NCI-H2029 (cell line): Measurements from ENCODE around the gene SUN1.
"Not testable (repeated sequence)": the region's sequence is repeated elsewhere in the genome, so short reads cannot be mapped to it uniquely, and the experiment has no call there.

Experiments used
- DNase-seq: peaks from one replicate; lab custom pipeline; 2025; lab: John Stamatoyannopoulos, UW

SUN1 gene

DNA sequence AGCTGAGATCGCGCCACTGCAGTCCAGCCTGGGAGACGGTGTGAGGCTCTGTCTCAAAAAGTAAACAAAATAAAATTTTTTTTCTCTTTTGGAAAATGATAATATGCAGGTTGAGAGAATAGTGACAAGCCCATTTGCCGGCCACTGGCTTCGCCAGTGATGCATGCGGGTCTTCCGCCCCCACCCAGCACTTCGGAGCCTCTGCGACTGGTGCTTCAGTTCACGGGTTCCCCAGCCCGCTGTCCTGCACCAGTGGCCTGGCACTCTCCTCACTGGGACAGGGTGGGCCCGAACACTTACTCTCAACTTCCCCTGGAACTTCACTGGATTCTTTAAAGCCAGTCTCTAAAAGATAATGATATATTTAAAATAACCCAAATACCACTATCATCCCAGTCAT lies 2.7 kb downstream of the SUN1 start:
- DNase-seq: no peak

DNA sequence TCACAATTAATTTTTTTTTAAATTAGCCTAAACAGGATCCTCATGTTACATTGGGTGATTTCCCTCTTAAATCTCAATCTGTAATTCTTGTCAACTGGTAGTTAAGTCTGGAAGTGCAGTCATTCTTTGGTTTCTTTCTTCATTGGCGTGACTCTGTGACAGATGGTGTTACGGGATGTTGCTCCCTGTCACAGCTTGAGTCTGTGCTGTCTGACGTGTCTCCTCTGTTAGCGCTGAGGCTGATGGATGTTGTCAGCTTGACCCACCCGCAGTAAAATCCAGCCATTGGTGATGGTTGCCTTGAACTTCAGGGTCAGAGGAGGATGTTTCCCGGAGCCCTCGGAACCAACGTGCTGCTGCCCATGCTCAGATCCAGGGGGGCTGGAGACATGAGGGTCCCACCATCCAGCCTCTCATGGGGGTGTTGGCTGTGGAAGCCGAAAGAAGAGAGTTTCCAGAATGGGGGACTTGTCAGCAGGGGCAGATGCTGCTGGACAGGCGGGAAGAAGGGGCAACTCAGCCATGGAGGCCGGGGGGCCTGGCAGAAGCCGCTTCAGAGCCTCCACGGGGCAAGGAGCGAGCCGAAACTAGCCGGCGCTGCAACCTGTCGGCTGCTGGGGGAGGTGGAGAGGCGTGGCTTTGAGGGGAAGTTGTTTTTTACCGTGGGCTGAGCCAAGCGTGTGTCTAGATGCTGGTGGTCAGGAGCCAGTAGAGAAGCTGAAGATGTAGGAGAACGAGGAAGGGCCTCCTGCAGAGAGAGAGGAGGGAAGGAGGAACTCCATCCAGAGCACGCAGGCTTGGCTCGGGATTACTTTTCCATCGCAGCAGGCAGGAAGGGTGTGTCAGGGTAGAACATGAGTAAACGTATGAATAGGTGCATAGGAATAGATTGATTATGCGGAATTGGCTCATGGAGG lies 3.5 kb downstream of the SUN1 start:
- no peak for DNase-seq

DNA sequence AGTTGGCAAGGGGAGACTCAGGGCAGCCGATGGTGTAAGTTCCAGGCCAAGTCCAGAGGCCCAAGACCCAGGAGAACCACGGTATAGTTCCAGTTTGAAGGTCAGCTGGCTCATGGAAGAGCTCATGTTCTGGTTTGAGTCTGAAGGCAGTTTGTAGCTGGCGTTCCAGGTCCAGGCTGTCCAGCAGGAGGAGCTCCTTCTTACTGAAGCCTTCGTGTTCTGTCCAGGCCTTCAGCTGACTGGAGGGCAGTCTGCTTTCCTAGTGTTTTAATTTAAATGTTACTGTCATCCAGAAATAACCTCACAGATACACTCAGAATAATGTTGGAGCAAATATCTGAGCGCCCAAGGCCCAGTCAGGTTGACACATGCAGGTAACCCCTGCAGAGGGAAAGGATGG lies 4.2 kb downstream of the SUN1 start:
- no peak for DNase-seq

DNA sequence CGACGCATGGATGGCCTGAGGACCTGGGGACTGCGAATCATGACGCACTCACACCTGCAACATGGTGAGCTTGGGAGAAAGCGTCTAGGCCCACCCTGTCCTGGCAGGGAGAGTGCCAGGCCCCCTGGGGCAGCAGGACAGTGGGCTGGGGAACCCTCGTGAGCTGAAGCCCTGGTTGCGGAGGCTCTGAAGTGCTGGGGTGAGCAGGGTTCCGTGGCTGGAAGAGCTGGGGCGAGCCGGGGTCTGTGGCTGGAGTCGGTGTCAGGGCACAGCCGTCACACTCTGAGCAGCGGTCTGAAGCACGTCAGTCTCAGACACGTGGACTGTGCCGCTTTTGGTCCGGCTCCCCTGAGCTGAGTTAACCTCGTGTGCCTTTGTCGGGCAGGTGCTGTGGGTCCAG lies 4.7 kb downstream of the SUN1 start:
- DNase-seq: no peak

- no peak for DNase-seq
Measured at GRCh38 chr7:840001-840600, 7.8 kb downstream of the SUN1 start.

DNA sequence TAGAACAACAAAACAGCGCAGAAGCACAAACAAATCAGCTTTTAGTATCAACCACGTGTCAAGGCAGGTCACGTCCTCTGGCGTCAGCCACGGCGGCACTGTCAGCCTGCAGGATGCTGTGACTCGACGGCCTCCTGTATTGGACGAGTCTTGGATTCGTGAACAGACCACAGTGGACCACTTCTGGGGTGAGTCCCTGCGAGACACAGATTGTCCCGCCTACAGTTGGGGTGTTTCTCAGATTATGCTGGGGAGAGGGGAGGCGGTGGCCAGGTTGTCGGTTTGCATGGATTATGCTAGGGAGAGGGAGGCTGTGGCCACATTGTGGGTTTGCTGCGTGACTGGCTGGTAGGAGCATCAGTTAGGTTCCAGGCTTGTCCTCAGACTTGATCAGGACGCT lies 9.7 kb downstream of the SUN1 start:
- no peak for DNase-seq

GRCh38 chr7:842431-843031 lies 10.3 kb downstream of the SUN1 start:
- DNase-seq: no peak

DNA sequence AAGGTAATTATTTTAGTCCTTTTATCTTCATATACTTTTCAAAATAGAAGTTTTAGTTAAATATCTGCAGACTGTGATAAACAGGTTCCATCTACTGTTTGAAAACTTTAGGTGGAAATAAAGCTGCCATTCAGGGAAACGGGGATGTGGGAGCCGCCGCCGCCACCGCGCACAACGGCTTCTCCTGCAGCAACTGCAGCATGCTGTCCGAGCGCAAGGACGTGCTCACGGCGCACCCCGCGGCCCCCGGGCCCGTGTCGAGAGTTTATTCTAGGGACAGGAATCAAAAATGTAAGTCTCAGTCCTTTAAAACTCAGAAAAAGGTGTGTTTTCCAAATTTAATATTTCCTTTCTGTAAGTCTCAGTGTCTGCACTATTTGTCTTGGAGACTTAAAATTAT lies 11.0 kb downstream of the SUN1 start:
- DNase-seq: no peak

DNA sequence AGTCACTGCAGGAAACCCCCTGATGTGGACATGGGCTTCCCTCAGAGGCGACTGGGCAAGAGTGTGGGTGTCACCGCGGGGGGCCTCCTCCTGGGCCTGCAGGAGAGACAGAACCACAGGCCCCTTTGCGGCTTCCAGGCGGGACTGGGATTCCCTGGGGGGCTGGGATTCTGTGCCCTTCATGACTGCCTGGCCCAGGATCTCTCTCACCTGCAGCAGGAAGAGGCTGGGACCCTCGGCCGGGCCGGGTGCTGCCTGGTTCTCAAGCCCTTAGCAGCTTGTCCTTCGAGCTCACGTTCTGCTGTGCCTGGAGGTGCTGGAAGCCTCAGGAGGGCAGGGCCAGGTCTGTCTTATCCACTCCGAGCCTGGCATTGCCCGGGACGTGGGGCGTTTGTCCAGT lies 11.8 kb downstream of the SUN1 start:
- DNase-seq: no peak

GRCh38 chr7:844514-844913 lies 12.2 kb downstream of the SUN1 start:
- no peak for DNase-seq

DNA sequence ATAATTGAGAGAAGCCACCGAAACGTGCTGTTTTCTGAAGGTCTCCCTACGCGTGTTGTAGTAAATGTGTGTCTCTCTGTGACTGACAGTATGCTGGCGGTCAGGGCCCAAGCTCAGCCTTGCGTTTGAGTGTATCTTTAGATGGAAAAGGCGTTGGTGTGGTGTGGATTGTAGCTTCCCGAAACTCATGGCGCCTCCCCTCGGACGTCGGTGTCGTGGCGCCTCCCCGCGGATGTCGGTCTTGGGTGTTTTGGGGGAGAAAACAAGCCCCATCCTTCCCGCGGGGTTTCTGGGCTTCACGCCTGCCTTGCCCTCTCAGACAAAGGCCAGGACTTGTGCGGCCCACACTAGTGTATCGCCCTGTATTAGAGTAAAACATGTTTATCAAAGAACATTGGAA lies 12.8 kb downstream of the SUN1 start:
- no peak for DNase-seq

GRCh38 chr7:845731-846130 lies 13.5 kb downstream of the SUN1 start:
- no peak for DNase-seq

DNA sequence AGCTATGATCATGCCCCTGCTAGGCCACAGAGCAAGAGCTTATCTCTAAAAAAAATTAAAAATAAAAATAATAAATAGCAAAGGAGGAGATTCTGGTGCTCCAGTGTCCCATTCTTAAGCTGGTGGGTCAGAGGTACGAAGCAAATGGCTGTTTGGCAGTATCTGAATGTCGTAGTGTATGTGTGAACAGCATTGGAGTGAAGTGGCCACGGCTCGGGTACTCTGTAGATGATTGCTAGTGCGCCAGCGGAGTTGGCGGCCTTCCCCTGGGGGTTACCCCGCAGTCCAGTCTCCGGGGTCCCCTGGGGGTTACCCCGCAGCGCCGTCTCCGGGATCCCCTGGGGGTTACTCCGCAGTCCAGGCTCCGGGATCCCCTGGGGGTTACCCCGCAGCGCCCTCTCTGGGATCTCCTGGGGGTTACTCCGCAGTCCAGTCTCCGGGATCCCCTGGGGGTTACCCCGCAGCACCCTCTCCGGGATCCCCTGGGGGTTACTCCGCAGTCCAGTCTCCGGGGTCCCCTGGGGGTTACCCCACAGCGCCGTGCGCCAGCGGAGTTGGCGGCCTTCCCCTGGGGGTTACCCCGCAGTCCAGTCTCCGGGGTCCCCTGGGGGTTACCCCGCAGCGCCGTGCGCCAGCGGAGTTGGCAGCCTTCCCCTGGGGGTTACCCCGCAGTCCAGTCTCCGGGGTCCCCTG lies 14.8 kb downstream of the SUN1 start:
- DNase-seq: not testable (repeated sequence)

GRCh38 chr7:847728-848127 lies 15.5 kb downstream of the SUN1 start:
- not testable (repeated sequence) for DNase-seq

GRCh38 chr7:849145-849544 lies 16.9 kb downstream of the SUN1 start:
- DNase-seq: no peak

DNA sequence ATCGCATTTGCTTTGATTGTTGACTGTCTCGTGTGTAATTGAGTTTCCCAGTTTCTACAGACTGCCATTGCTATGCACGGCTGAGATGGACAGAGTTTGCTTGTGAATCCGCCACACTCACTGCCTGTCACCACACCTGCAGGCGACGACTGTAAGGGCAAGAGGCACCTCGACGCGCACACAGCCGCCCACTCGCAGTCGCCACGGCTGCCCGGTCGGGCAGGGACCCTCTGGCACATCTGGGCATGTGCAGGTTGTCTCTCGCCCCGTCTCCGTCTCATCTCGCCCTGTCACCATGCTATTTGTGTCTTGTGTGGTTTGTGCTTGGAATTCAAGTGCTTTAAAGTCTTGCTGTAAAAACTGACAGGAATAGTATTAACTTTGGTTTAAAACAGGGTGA lies 17.5 kb downstream of the SUN1 start:
- no peak for DNase-seq

GRCh38 chr7:851204-851603 lies 18.9 kb downstream of the SUN1 start:
- no peak for DNase-seq

GRCh38 chr7:853366-854117 lies 21.3 kb downstream of the SUN1 start:
- no peak for DNase-seq

GRCh38 chr7:854118-854775 lies 22.0 kb downstream of the SUN1 start:
- no peak for DNase-seq

DNA sequence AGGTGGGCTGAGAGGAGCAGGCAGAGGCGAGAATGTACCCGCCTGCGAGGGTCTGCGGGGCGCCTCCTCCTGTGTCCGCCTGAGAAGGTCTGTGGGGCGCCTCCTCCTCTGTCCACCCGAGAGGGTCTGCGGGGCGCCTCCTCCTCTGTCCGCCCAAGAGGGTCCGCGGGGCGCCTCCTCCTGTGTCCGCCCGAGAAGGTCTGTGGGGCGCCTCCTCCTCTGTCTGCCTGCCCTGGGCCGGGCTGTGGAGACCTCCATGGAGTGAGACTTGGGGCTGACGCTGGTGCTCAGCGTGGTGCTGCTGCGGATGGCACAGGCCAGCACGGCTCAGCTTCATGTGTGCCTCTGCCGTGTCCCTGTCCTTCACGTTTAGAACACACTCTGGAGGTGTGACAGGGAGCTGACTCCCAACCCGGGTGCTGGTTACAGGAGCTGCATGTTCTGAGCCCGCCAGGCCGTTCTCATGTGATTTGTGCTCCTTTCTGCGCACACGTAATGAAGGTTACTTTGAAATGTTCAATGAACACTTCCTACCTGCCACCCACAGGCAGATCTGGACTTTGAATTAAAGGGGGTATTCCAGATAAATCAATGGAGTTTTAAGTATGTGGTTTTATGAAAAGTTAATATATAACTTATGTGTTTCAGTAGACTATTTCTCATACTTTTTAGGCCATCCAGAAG lies 23.6 kb downstream of the SUN1 start:
- DNase-seq: no peak
